RWPE1 (cell line): ENCODE measurements around the gene TCL1B.

Source experiments
- CTCF ChIA-PET: fragments of 350-600 bp; sonication (Branson Sonifier 250); formaldehyde crosslinking; extraction: SDS; loops from one replicate; lab custom pipeline; 2021; lab: Yijun Ruan, JAX
- POLR2A ChIA-PET: fragments of 400-600 bp; formaldehyde crosslinking; extraction: SDS; loops from one replicate; lab custom pipeline; 2020; ENCODE audit warnings: antibody characterized with exemption; ENCODE audit not compliant: low non-redundant PET; lab: Yijun Ruan, JAX
- DNase-seq: peaks from one replicate; pipeline ENCODE4 v3.0.0; 2012; ENCODE audit warnings: low spot score
- H3K27ac ChIP-seq: fragments of 450-650 bp; 2 replicates; pipeline ENCODE4 v1.5.1; 2017
- TF ChIP-seq, protein P1 (sequence below): fragments of 450-650 bp; conservative IDR thresholded peaks from 2 replicates; pipeline ENCODE4 v1.5.1; 2017; ENCODE audit warnings: low read depth, mild to moderate bottlenecking

TCL1B gene

DNA sequence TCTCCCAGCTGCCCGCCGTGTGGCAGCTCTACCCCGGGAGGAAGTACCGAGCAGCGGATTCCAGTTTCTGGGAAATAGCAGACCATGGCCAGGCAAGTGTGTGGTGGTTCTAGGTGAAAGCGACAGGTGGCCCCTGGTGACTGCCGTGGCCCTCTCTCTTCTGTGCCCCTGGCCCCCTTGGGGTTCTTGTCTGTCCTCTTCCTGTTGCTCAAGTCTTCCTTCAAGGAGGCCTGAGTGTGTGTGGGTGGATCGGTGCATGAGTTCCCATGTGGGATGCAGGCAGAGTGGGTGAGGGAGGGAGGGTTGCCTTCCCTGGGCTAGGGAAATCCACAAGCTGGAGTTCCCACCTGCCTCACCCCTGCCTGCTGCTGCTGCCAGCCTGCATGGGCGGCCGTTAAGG is 4.6 kb downstream of the TCL1B start:
- TF ChIP-seq, protein P1, sequence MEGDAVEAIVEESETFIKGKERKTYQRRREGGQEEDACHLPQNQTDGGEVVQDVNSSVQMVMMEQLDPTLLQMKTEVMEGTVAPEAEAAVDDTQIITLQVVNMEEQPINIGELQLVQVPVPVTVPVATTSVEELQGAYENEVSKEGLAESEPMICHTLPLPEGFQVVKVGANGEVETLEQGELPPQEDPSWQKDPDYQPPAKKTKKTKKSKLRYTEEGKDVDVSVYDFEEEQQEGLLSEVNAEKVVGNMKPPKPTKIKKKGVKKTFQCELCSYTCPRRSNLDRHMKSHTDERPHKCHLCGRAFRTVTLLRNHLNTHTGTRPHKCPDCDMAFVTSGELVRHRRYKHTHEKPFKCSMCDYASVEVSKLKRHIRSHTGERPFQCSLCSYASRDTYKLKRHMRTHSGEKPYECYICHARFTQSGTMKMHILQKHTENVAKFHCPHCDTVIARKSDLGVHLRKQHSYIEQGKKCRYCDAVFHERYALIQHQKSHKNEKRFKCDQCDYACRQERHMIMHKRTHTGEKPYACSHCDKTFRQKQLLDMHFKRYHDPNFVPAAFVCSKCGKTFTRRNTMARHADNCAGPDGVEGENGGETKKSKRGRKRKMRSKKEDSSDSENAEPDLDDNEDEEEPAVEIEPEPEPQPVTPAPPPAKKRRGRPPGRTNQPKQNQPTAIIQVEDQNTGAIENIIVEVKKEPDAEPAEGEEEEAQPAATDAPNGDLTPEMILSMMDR = no peak
- ChIA-PET POLR2A (no interaction called here), CTCF (interaction anchor here (0.6 kb wide), 1 partner anchor 185 kb away, joined by 3 read pairs; no protein-coding TSS in a partner anchor)
- no peak overlapping the region for H3K27ac ChIP-seq
- DNase-seq = no peak

DNA sequence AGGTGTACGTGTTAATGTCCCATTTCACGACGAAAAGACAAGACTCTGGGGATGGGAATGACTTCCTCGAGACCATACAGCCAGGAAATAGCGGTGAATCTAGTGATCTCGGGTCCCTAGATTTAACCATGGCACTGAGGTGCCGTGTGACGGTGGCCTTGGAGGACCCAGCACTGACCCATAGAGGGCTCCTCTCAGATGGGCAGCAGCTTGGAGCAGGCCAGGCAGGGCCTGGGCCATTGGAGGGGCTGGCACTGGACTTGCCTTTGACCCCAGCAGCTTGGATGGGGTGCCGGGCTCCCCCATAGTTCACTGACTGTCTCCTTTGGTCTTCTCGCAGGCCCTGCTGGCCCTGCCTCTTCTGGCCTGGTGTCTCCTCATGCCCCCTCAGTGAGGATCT is 5.4 kb downstream of the TCL1B start:
- DNase-seq = no peak
- H3K27ac ChIP-seq = no peak overlapping the region
- TF ChIP-seq, protein P1 = no peak
- CTCF ChIA-PET = no interaction called here
- POLR2A ChIA-PET = no interaction called here

DNA sequence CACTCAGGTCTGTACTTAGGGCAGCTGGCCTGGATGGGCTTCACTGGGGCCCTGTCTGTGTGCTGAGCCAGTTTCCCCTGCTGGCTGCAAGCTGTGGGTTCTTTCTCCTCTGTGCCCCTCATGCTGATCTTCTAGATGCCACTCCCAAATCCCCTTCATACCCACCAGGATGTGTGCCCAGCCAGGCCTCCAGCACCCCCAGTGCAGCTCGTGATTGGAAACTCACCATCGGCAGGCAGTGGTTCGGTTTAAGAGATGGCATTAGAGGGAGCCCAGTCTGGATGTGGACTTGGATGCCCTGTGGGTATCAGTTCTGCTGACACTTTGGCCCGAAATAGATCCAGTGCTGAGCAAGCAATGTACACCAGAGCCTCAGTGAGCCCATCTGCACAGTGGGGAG is 5.9 kb downstream of the TCL1B start:
- no peak for DNase-seq
- POLR2A ChIA-PET = no interaction called here
- TF ChIP-seq, protein P1 = no peak
- no peak overlapping the region for H3K27ac ChIP-seq
- CTCF ChIA-PET = no interaction called here

DNA sequence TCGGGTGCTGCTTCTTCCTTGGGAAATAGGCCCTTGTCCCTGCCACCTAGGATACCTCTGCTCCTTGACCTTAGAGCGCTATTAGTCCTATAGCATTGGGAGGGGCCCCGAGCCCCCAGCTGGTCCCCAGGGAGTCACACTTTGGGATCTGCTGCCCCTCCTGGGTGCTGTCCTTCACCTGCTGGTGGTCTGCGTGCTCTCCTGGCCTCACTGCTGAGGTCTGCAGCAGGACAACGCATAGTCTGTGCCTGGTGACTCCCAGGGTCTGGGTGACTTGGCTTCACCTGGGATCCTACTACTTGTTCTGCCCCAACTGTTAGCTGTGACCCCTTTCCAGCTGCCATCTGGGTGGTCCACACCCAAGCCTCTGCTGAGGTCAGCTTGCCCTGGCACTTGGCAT is 8.8 kb downstream of the TCL1B start:
- POLR2A ChIA-PET = no interaction called here
- TF ChIP-seq, protein P1 = no peak
- no peak for DNase-seq
- CTCF ChIA-PET = no interaction called here
- H3K27ac ChIP-seq = no peak overlapping the region

DNA sequence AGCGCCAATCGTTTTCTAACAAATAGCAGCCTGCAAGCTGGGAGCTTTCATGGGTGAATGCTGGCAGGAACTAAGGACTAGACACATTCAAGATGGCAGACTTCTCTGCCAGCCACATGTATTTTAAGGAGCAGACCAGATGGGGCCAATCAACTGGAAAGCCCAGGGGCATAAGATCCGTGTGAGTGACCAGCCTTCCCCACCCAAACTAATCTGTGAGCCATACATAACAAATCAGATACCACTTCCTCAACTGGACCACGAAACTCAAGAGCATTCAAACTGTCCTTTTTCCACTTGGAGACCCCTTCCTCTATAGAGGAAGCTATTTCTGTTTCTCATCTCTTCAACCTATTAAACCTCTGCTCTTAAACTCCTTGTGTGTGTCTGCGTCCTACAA is 9.7 kb downstream of the TCL1B start:
- no peak overlapping the region for H3K27ac ChIP-seq
- TF ChIP-seq, protein P1 = no peak
- no peak for DNase-seq
- ChIA-PET POLR2A (no interaction called here), CTCF (no interaction called here)

DNA sequence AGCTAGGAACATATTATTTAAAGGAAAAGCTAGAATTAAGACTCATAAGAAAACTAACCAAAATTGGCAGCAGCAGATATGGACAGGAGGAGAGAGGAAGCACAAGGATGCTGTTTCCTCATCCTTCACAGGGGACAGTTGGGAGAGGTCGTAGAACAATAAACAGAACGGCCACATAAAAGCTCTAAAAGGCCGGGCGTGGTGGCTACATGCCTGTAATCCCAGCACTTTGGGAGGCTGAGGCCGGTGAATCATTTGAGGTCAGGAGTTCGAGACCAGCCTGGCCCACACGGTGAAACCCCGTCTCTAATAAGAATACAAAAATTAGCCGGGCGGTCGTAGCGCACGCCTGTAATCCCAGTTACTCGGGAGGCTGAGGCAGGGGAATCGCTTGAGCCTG is 10.5 kb downstream of the TCL1B start:
- H3K27ac ChIP-seq = no peak overlapping the region
- ChIA-PET CTCF (no interaction called here), POLR2A (no interaction called here)
- TF ChIP-seq, protein P1 = no peak
- DNase-seq = no peak

DNA sequence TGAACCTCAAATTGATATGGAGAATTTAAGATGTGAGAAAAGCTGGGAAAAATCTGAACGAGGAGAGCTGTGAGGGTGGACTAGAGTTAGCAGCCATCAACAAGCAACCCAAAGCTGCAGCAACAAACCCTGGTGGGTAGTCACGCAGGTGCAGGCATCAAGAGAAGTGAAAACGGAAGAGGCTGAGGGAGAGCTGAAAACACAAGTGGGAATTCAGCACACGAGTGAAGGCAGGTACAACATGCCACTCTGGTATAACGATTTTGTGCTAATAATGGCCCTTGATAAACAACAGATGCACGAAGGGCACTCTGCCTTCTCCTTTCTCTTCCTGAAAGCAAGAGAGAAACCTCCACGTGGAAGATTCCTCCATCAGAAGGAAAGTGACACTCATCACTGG is 11.5 kb downstream of the TCL1B start:
- TF ChIP-seq, protein P1 = no peak
- CTCF ChIA-PET = no interaction called here
- H3K27ac ChIP-seq = no peak overlapping the region
- DNase-seq = no peak
- POLR2A ChIA-PET = no interaction called here
